Inferior parietal cortex (tissue), 1 donor: Measurements from ENCODE around the gene XRCC1.
"Not testable (repeated sequence)": the region's sequence is repeated elsewhere in the genome, so short reads cannot be mapped to it uniquely, and the experiment has no call there.

Experiments
- DNase-seq: peaks from one replicate; pipeline ENCODE4 v3.0.0-alpha.2; 2016; ENCODE audit errors: extremely low spot score

Gene XRCC1

DNA sequence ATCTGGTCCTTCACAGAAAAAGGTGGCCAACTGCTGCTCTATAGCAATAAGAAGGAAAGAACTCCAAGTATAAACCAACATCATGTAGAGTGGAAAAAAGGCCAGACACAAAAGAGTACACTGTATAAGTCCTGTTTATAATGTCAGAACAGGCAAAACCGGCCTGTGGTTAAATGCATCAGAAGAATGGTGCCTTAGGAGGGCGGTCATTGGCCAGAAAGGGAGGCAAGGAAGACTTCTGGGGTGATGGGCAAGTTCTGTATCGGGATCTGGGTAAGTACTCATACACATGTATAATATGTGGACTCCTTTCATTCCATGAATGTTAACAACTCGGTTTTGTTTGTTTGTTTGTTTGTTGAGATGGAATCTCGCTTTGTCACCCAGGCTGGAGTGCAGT, 52.4 kb downstream of the XRCC1 start:
- no peak for DNase-seq

DNA sequence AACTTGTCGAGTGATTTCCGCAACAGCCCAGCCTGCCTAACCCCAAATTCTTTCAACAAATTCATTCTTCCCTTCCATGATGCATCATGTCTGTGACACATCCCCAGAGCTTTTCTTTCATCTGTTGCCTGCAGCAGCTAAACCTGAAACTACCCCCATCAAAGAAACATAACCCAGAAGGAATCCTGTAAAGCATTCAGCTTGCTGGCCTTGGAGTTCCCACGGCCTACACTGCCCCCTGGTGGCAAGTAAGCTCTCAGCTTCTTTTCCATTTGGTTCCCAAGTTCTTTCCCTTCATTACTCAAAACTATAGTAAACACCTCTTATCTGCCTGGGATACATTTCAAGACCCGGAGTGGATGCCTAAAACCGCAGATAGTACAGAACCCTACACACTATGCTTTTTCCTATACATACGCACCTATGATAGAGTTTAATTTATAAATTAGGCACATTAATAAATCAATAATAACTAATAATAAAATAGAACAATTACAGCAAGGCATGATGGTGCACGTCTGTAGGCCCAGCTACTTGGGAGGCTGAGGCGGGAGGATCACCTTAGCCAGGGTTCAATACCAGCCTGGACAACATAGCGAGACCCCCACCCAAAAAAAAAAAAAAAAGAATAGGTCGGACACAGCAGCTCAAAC, 55.8 kb downstream of the XRCC1 start:
- peak; percentile 94 for DNase-seq

GRCh38 chr19:43518051-43518450, 57.3 kb downstream of the XRCC1 start:
- DNase-seq, result no peak

GRCh38 chr19:43512399-43512798, 62.9 kb downstream of the XRCC1 start:
- not testable (repeated sequence) for DNase-seq

- DNase-seq, result no peak
These were observed 64.0 kb downstream of the XRCC1 start for GRCh38 chr19:43511324-43511723.

DNA sequence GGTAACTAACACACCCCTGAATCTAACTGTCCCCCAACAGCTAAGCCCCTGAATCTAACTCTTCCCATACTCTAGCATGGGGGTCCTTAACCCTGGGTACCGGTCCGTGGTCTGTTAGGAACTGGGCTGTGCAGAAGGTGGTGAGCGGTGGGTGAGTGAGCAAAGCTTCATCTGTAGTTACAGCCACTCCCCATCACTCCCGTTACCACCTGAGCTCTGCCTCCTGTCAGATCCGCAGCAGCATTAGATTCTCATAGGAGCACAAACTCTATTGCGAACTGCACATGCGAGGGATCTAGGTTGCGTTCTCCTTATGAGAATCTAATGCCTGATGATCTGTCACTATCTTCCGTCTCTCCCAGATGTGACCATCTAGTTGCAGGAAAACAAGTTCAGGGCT, 64.6 kb downstream of the XRCC1 start:
- no peak for DNase-seq

DNA sequence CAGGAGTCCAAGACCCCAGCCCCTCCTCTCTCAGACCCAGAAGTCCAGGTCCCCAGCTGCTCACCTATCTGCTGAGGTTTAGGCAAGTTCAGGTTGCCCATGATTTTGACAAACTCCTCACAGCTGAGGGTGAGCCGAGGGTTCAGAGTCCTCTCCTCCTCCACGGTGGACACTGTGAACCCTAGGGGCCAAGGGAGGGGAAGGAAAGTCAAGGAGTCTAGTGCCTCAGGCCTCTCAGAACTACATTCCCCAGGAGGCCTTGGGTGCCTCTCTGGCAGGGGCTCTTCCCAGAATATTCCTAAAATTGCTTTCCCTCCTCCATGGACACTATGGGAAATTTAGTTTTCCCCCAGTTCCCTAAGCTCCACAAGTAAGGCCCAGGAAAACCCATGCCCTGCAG, 67.4 kb downstream of the XRCC1 start:
- no peak for DNase-seq

GRCh38 chr19:43506629-43507028, 68.7 kb downstream of the XRCC1 start:
- no peak for DNase-seq

DNA sequence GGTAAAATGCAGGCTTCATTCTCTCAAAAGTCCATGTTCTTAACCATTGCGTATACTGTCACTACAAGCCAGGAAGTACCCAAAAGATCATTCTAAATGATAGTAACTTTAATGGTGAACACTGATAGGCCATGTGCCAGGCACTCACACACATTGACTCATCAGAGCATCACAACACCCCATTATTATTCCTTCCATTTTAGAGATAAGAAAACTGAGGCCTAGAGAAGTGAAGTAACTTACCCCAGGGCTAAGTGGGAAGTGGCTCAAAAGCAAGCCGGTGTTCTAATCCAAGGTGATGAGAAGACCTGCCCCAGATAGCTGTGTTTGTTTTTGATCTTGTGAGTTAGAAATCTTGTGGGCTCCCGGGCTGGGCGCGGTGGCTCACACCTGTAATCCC, 69.4 kb downstream of the XRCC1 start:
- DNase-seq, result no peak

- DNase-seq, result no peak
These were observed 70.2 kb downstream of the XRCC1 start for GRCh38 chr19:43505186-43505456.

DNA sequence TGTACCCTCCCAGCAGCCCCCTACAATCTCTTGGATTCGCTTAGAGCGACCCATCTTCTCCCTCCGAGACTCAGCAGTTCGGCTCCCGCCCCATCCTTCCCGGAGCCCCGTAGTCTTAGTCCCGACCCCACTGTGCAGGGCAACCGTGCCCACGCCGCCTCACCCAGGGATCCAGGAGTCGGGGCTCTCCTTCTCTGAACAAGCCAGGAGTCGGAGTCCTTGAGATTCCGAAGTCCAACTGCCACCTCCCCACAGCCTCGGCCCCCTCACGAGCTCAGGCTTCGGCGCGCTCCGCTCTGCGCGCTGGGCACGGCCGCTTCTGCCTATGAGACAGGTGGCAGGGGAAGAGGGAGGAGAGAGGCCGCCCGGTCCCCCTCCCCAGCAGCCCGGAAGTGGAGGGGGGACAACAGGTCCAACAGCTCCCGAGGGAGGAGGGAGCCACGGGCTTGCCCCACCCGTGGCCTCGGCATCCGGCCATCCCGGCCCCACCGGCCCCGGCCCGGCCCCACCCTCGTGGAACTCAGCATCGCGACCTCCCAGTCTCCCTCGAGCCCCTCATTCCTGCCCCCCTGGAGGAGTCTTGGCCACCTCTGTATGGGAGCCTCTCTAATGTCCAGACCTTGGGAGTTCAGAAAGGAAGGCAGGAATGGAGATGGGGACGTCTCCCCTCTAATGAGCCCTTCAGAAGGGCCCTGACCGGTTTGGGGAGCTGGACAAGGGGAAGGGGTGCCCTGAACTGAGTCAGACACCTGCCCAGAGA, 70.7 kb downstream of the XRCC1 start, which contains the start of gene PHLDB3:
Gene PHLDB3 (minus strand): TSS at position 321 of the 760 bp plus-strand sequence. CDS start 628 bp downstream, outside the sequence.
- no peak for DNase-seq

DNA sequence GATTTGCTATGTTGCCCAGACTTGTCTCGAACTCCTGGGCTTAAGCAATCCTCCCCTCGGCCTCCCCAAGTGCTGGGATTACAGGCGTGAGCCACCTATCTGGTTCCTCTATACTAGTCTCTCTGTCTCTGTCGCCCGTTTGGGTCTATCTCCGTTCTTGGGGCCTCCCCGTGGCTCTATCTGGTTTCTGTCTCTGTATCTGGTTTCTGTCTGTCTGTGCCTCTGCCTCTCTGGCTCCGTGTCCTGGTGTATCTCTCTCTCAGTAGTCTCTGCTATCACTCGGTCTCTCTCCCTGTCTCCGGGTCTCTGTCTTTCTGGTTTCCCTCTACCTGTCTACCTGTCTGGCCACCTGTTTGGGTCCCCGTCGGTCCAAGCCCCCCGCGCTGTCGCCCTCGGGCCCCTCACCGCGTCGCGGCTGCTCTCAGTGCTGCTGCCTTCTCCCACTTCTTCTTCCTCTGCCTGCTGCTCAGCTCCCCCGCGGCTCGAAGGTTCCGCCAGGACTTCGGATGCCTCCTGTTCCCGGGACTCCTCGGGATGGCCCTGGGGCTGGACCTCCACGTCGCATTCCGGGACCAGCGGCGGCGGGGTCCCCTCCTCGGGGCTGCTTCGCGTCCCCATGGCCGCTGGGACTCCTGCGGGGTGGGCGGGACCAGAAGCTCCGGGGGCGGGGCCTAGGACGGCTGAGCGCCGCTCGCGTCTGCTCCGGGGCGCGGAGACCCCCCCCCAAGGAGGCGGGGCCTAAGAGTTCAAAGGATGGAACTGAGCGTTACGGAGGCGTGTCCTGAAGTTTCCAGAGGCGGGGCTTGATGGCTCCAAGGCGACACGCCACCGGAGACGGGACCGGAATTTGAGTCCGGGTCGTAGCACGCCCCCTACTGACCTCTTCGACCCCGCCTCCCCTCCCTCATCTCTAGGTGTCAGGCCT, 71.6 kb downstream of the XRCC1 start:
- peak; percentile 94 for DNase-seq

GRCh38 chr19:43502419-43502976, 72.8 kb downstream of the XRCC1 start:
- no peak for DNase-seq

DNA sequence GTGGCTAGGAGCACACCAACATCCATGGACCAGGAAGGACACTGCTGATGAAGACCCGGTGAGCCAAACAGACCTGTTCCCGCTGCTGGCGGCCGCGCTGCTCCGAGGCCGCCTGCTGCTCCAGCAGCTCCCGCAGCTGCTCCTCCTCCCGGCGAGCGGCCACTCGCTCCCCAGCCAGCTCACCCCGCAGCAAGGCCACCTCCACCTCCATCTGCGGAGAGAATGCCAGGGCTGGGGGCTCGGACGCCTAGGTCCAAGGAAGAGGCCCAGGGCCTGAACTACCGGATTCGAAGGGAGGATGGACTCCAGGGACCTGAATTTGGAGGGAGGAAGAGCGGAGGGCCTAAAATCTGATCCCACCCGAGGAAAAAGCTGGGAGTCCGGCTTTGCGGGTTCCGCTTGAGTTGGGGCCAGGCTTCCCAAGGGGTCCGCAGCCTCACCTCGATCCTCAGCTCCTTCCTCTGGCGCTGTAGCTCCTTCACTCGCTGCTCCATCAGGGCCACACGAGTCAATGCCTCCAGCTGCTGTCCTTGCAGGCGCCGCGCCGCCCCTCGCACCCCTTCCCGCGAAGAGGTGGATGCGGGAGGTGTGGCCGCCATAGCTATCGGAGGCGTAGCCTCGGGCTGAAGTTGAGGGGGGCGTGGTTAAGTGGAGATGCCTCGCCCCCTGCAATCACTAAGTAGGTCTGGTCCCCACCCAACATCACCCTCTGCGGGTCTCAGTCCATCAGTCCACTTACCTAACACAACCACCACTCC, 73.5 kb downstream of the XRCC1 start:
- DNase-seq, result no peak

- no peak for DNase-seq
These were observed 76.3 kb downstream of the XRCC1 start for GRCh38 chr19:43499042-43499441.

DNA sequence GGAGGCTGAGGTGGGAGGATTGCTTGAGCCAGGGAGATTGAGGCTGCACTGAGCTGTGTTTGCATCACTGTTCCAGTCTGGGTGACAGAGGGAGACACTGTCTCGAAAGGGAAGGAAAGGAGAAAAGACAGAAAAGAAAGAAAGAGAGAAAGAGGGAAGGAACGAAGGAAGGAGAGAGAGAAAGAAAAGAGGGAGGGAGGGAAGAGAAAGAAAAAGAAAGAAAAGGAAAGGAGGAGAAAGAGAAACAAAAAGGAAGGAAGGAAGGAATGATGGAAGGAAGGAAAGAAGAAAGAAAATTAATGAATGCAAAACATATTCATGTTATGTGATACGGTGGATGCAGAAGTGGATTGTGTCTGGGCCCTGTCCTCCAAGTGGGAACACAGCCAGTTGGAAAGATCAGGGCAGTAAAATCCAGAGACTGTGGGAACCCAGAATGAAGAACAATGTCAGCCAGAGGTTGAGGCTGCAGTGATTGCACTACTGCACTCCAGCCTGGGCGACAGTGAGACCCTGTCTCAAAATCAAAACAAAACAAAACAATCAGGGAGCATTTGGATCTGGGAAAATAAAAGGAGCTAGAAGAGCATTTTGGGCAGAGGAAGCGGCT, 77.0 kb downstream of the XRCC1 start:
- DNase-seq, result no peak

GRCh38 chr19:43496960-43497359, 78.4 kb downstream of the XRCC1 start:
- no peak for DNase-seq

GRCh38 chr19:43495082-43495481, 80.2 kb downstream of the XRCC1 start:
- DNase-seq, result no peak
